HUES6 (cell line): Measurements from ENCODE around the gene NEURL1.

ENCODE experiments used
- H3K27ac ChIP-seq: 2 replicates; pipeline ENCODE4 v1.7.0; 2013; ENCODE audit warnings: low read depth, mild to moderate bottlenecking, low read length, inconsistent platforms
- H3K27me3 ChIP-seq: 2 replicates; pipeline ENCODE4 v1.6.1; 2013; ENCODE audit warnings: low read length; ENCODE audit not compliant: control insufficient read depth, insufficient read depth
- H3K36me3 ChIP-seq: 2 replicates; pipeline ENCODE4 v1.6.1; 2013; ENCODE audit warnings: low read length; ENCODE audit not compliant: control insufficient read depth, insufficient read depth
- H3K4me1 ChIP-seq: 2 replicates; pipeline ENCODE4 v1.6.1; 2013; ENCODE audit warnings: low read length; ENCODE audit not compliant: control insufficient read depth, insufficient read depth
- H3K4me3 ChIP-seq: 2 replicates; pipeline ENCODE4 v1.5.1; 2013; ENCODE audit warnings: low read depth, low read length
- H3K9ac ChIP-seq: one replicate; pipeline ENCODE4 v1.6.1; 2013; ENCODE audit warnings: mild to moderate bottlenecking, low read length
- H3K9me3 ChIP-seq: 2 replicates; pipeline ENCODE4 v1.6.1; 2013; ENCODE audit warnings: low read depth, low read length; ENCODE audit not compliant: control insufficient read depth, insufficient read depth

NEURL1 gene

GRCh38 chr10:103636492-103636891 is 143.0 kb downstream of the NEURL1 start:
- no peaks in the 10 kb centered on the region for H3K9me3 ChIP-seq
- peak overlapping the region; percentile 24 for H3K9ac ChIP-seq
- no peak overlapping the region for H3K27ac ChIP-seq
- H3K27me3 ChIP-seq = no peaks in the 10 kb centered on the region
- H3K4me1 ChIP-seq = peaks cover 39% of the 10 kb centered on the region
- no peaks in the 10 kb centered on the region for H3K36me3 ChIP-seq
- H3K4me3 ChIP-seq = no peak overlapping the region

GRCh38 chr10:103637011-103637410 is 143.5 kb downstream of the NEURL1 start:
- Histone ChIP-seq H3K4me3 (no peak overlapping the region), H3K9ac (peak overlapping the region; percentile 21), H3K36me3 (no peaks in the 10 kb centered on the region), H3K27ac (no peak overlapping the region), H3K9me3 (no peaks in the 10 kb centered on the region), H3K27me3 (no peaks in the 10 kb centered on the region), H3K4me1 (peaks cover 39% of the 10 kb centered on the region)

GRCh38 chr10:103637927-103638557 is 144.5 kb downstream of the NEURL1 start:
- H3K36me3 ChIP-seq = no peaks in the 10 kb centered on the region
- no peaks in the 10 kb centered on the region for H3K9me3 ChIP-seq
- peaks cover 39% of the 10 kb centered on the region for H3K4me1 ChIP-seq
- no peak overlapping the region for H3K4me3 ChIP-seq
- H3K27me3 ChIP-seq = no peaks in the 10 kb centered on the region
- no peak overlapping the region for H3K9ac ChIP-seq
- no peak overlapping the region for H3K27ac ChIP-seq

GRCh38 chr10:103638948-103639347 is 145.4 kb downstream of the NEURL1 start:
- H3K9me3 ChIP-seq = no peaks in the 10 kb centered on the region
- H3K36me3 ChIP-seq = no peaks in the 10 kb centered on the region
- no peaks in the 10 kb centered on the region for H3K27me3 ChIP-seq
- H3K4me3 ChIP-seq = no peak overlapping the region
- H3K9ac ChIP-seq = no peak overlapping the region
- H3K4me1 ChIP-seq = peaks cover 37% of the 10 kb centered on the region
- no peak overlapping the region for H3K27ac ChIP-seq

GRCh38 chr10:103640436-103641181 is 147.1 kb downstream of the NEURL1 start:
- no peak overlapping the region for H3K27ac ChIP-seq
- no peaks in the 10 kb centered on the region for H3K27me3 ChIP-seq
- no peak overlapping the region for H3K4me3 ChIP-seq
- peaks cover 34% of the 10 kb centered on the region for H3K4me1 ChIP-seq
- no peaks in the 10 kb centered on the region for H3K9me3 ChIP-seq
- no peak overlapping the region for H3K9ac ChIP-seq
- H3K36me3 ChIP-seq = no peaks in the 10 kb centered on the region

- Histone ChIP-seq H3K36me3 (no peaks in the 10 kb centered on the region), H3K4me1 (peaks cover 31% of the 10 kb centered on the region), H3K27ac (no peak overlapping the region), H3K4me3 (no peak overlapping the region), H3K27me3 (no peaks in the 10 kb centered on the region), H3K9ac (no peak overlapping the region), H3K9me3 (no peaks in the 10 kb centered on the region)
These were observed 147.8 kb downstream of the NEURL1 start for GRCh38 chr10:103641326-103641725.
